Glutamatergic neuron (in vitro differentiated cells): ENCODE data around the gene FOXE3. TPM values are rescaled to one million over a fixed set of nuclear protein-coding genes. Genes with fewer than 3 reads are reported as not detected.
A peak's percentile ranks its signal among the peaks of the same experiment; 100 is the strongest.

Experiments
- DNase-seq: peaks from one replicate; pipeline ENCODE4 v3.0.0; 2022
- H3K27ac Mint-ChIP-seq: one replicate; pipeline ENCODE4 v1.8.0; 2020; ENCODE audit warnings: mild to moderate bottlenecking, mixed read lengths, inconsistent platforms; ENCODE audit not compliant: unreplicated experiment
- H3K27me3 Mint-ChIP-seq: one replicate; pipeline ENCODE4 v1.8.0; 2020; ENCODE audit warnings: mild to moderate bottlenecking, moderate library complexity, mixed read lengths, inconsistent platforms; ENCODE audit not compliant: unreplicated experiment
- H3K36me3 Mint-ChIP-seq: one replicate; pipeline ENCODE4 v1.8.0; 2020; ENCODE audit warnings: mild to moderate bottlenecking, mixed read lengths, inconsistent platforms; ENCODE audit not compliant: unreplicated experiment
- H3K4me1 Mint-ChIP-seq: one replicate; pipeline ENCODE4 v1.8.0; 2020; ENCODE audit warnings: mild to moderate bottlenecking, low read depth, mixed read lengths, inconsistent platforms; ENCODE audit not compliant: unreplicated experiment
- H3K4me3 Mint-ChIP-seq: one replicate; pipeline ENCODE4 v1.8.0; 2020; ENCODE audit warnings: mild to moderate bottlenecking, mixed read lengths, inconsistent platforms; ENCODE audit not compliant: unreplicated experiment
- H3K9me3 Mint-ChIP-seq: one replicate; pipeline ENCODE4 v1.8.0; 2020; ENCODE audit warnings: mild to moderate bottlenecking, moderate library complexity, mixed read lengths, inconsistent platforms; ENCODE audit not compliant: unreplicated experiment
- total RNA-seq: library from RNA; stranded (reverse); fragmentation: NEBNext Ultra II Directional; extraction: Animal tissue kit (Norgen Biotek cat#: 25700); gene quantifications from one replicate; pipeline ENCODE4 v1.2.1, GENCODE V29; 2021; ENCODE audit not compliant: unreplicated experiment
- TF ChIP-seq, protein P1 (sequence below): fragments of 200-600 bp; sonication (generic); IDR thresholded peaks from one replicate; pipeline ENCODE4 v1.5.0; 2021; ENCODE audit not compliant: partially characterized antibody, unreplicated experiment

The FOXE3 gene
- total RNA-seq, 1 donor from 2014 or later: not detected

- Mint-ChIP-seq H3K27ac (no peak within 1 kb of the TSS), H3K4me1 (peaks cover 7% of the 10 kb centered on the region), H3K9me3 (peaks cover 2% of the 10 kb centered on the region), H3K4me3 (peak within 1 kb of the TSS; percentile 80), H3K27me3 (peaks cover 27% of the 10 kb centered on the region), H3K36me3 (no peaks in the 10 kb centered on the region)
- peak; percentile 92 for DNase-seq
- TF ChIP-seq, protein P1, sequence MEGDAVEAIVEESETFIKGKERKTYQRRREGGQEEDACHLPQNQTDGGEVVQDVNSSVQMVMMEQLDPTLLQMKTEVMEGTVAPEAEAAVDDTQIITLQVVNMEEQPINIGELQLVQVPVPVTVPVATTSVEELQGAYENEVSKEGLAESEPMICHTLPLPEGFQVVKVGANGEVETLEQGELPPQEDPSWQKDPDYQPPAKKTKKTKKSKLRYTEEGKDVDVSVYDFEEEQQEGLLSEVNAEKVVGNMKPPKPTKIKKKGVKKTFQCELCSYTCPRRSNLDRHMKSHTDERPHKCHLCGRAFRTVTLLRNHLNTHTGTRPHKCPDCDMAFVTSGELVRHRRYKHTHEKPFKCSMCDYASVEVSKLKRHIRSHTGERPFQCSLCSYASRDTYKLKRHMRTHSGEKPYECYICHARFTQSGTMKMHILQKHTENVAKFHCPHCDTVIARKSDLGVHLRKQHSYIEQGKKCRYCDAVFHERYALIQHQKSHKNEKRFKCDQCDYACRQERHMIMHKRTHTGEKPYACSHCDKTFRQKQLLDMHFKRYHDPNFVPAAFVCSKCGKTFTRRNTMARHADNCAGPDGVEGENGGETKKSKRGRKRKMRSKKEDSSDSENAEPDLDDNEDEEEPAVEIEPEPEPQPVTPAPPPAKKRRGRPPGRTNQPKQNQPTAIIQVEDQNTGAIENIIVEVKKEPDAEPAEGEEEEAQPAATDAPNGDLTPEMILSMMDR: peak; percentile 100
Observed at GRCh38 chr1:47437447-47438164, 21.5 kb downstream of the FOXE3 start, which contains the start of gene FOXD2. Gene FOXD2 (plus strand): TSS chr1:47438044. CDS start chr1:47438136, 92 bp downstream.

DNA sequence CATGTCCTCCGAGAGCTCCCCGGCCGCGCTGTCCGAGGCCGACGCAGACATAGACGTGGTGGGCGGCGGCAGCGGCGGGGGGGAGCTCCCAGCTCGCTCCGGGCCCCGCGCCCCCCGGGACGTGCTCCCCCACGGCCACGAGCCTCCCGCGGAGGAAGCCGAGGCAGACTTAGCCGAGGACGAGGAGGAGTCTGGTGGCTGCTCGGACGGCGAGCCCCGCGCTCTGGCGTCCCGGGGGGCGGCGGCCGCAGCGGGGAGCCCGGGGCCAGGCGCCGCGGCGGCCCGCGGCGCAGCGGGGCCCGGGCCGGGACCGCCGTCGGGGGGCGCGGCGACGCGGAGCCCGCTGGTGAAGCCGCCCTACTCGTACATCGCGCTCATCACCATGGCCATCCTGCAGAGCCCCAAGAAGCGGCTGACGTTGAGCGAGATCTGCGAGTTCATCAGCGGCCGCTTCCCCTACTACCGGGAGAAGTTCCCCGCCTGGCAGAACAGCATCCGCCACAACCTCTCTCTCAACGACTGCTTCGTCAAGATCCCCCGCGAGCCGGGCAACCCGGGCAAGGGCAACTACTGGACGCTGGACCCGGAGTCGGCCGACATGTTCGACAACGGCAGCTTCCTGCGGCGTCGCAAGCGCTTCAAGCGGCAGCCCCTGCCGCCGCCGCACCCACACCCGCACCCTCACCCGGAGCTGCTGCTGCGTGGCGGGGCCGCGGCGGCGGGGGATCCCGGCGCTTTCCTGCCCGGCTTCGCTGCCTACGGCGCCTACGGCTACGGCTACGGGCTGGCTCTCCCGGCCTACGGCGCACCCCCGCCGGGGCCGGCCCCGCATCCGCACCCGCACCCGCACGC lies 22.3 kb downstream of the FOXE3 start:
- DNase-seq: no peak
- no peak overlapping the region for H3K4me3 Mint-ChIP-seq

GRCh38 chr1:47439017-47439818 lies 23.1 kb downstream of the FOXE3 start:
- H3K9me3 Mint-ChIP-seq: peaks cover 8% of the 10 kb centered on the region
- H3K4me1 Mint-ChIP-seq: peaks cover 6% of the 10 kb centered on the region
- TF ChIP-seq, protein P1: no peak
- no peak overlapping the region for H3K4me3 Mint-ChIP-seq
- no peak overlapping the region for H3K27ac Mint-ChIP-seq
- no peaks in the 10 kb centered on the region for H3K36me3 Mint-ChIP-seq
- peaks cover 21% of the 10 kb centered on the region for H3K27me3 Mint-ChIP-seq
- peak; percentile 49 for DNase-seq

More for the DNA sequence above, 22.3 kb downstream of the FOXE3 start:
- TF ChIP-seq, protein P1: no peak
- Mint-ChIP-seq H3K27ac (no peak overlapping the region), H3K9me3 (peaks cover 2% of the 10 kb centered on the region), H3K4me1 (peaks cover 7% of the 10 kb centered on the region), H3K27me3 (peaks cover 21% of the 10 kb centered on the region), H3K36me3 (no peaks in the 10 kb centered on the region)

GRCh38 chr1:47439819-47440598 lies 23.9 kb downstream of the FOXE3 start:
- DNase-seq: no peak
- H3K27ac Mint-ChIP-seq: no peak overlapping the region
- TF ChIP-seq, protein P1: no peak
- no peak overlapping the region for H3K4me3 Mint-ChIP-seq
- no peaks in the 10 kb centered on the region for H3K36me3 Mint-ChIP-seq
- H3K4me1 Mint-ChIP-seq: peaks cover 7% of the 10 kb centered on the region
- H3K9me3 Mint-ChIP-seq: peaks cover 11% of the 10 kb centered on the region
- peaks cover 21% of the 10 kb centered on the region for H3K27me3 Mint-ChIP-seq
